Esophagus mucosa (tissue), 1 donor: ENCODE data around the gene GNB1L. TPM values are rescaled to one million over a fixed set of nuclear protein-coding genes. Genes with fewer than 3 reads are reported as not detected.

Experiments used
- ATAC-seq: fragments of 200-7000 bp; cut with Tn5 transposase; one replicate; pipeline ENCODE4 v1.9.1; 2020
- total RNA-seq: library from RNA; stranded (reverse); gene quantifications from one replicate; pipeline ENCODE4 v1.2.4, GENCODE V29; 2023
- donor health status: DM: yes; HTN: yes; CAD: no.

Gene GNB1L
- total RNA-seq, 1 donor from 2014 or later, result 3.9 TPM

DNA sequence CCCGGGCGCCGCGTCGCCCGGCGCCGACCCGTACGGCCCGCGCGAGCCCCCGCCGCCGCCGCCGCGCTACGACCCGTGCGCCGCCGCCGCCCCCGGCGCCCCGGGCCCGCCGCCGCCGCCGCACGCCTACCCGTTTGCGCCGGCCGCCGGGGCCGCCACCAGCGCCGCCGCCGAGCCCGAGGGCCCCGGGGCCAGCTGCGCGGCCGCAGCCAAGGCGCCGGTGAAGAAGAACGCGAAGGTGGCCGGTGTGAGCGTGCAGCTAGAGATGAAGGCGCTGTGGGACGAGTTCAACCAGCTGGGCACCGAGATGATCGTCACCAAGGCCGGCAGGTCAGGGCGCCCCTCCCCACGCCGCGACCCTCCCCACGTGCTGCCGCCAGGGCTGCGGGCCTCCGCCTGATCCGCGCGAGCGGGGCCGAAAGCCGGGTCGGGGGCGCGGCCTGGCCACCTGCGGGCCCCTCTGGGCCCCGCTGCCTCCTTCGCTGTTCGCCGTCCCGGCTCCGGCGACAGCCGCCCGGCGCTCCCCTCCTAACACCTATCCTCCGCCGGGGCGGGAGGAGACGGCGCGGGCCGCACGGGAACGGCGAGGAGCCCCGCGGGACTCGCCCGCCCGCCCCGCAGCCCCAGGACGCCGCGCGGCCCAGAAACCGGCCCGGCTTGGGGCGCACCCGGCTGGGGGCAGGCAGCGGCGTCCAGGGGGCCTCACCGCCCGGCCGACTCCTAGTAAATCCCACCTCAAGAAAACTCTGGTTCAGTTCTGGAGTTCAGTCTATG lies 93.5 kb downstream of the GNB1L start:
- no peak for ATAC-seq

DNA sequence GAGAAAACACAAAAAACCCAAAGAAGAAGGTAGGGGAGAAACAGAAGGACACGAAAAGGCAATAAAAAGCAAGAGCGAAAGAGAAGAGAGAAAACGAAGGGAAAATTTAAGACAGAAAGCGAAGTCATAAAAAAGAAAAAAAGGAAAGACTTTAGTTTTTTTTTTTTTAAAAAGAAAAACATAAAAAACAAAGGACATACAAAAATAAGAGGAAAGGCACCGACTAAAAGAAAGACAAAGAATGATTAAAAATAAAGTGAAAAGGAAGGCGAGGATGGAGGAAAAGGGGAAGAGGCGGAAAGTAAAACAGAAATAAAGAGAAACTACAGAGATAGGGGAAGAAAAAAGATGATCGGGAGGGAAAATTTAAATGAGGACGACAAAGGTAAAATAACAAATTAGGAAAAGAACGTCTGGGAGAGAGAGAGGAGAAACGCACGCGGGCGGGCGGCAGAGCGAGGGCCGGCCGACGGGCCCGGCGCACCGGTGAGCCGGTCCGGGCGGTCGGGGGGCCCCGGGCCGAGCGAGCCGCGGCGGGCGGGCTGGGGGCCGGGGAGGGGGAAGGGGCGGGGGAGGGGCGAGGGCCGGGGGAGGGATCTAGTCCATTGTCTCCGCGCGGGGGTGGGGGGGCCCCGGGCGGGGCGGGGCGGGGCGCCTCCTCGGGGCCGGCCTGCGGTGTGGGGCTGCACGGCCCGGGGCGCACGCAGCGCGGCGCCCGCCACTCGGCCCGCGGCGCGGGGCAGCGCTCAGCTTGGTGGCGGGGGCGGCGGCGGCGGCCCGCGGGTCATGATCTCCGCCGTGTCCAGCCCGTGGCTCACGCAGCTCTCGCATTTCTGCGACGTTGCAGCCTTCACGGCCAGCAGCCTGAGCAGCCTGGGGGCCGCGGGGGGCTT lies 94.4 kb downstream of the GNB1L start, which contains the start of gene TBX1:
Gene TBX1 (plus strand): TSS at position 721 of the 893 bp plus-strand sequence. CDS start 66 bp downstream, at position 787.
- no peak for ATAC-seq

DNA sequence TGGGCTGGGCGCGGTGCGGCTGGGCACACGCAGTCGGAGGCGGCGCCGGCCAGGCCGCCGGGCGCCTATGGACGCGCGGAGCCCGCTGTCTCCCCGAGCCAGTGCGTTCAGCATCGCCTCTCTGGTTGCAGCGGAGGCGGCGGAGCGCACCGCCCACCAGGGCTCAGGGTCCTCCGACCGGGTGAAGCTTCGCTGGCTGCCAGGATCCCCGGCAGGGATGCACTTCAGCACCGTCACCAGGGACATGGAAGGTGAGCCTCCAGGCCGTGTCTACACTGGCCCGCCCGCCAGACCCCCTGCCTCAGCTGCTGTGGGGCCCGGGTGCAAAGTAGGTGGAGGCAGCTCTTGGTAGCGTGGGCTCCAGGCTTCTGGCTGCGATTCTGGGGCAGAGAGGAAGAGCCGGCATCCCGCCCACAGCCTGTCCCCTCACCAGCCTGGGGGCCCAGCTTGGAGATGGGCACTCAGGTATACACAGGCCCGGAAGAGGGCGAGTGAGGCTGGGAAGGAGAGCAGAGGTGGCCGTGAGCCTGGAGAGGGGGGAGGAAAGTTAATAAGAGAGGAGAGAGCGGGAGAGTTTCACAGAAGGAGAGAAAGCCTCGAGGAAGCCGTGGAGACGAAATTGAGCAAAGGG lies 95.1 kb downstream of the GNB1L start:
- ATAC-seq, result no peak

DNA sequence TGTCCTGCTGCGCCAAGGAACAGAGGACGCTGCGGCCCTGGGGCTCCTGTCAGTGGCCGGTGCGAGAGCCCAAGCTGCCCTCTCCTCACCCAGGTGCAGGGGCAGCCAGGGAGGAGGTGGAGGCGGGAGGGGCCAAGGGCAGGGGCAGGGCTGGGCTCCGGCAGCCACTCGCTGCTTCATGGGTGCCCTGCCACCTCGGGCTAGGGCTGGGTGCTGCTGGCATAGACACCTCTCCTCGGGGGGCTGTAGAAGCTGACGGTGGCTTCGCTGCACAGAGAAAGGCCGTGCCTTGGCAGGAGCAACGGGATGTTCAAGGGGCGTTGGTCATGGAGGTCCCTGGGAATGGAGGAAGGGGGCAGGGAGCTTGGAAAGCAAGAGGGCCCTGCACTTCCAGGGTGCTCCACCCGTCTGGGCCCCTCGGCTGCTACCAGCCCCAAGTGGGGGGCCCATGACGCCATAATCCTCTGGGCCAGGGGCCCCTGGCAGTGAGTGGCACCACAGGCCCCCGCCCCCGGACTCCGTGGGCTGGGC lies 95.7 kb downstream of the GNB1L start:
- ATAC-seq, result no peak

DNA sequence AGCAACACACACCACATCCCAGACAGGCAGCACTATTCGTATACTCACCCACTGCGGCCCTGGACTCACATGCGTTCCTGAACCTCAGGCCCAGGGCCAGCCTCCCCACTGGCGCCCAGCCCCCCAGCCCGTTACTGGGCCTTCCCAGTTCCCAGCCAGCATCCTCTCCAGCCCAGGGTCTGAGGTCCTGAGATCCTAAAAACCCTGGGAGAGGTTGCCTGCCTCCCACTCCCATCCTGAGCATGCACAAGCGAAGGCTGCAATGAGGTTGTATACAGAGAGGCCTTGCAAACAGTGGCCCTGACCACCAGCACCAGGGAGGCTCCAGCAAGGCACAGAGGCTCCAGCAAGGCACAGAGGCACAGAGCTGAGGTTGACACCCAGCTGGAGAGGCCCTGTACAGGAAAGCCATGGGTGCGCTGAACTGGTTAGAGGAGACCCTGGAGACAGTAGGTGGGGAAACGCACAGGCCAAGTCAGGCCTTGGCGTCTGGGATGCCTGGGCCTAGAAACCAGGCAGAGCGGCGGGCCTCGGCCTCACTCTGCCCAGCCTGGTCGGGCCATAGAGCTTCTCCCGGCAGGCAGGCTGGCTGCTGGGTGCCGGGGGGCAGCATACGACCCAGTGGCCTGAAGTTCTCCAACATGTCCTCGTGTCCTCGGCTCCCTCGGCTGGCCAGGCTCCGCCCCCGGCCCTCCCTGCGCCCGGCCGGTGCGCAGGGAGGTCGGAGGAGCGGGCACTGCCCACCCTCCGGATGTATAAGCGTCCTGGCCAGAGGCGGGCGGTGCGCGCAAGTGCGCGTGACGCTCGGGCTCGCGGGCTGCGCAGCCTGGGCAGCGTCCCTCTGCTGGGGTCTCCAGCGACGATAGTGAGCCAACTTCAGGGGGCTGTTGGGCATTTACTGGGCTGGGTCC lies 96.4 kb downstream of the GNB1L start:
- no peak for ATAC-seq

DNA sequence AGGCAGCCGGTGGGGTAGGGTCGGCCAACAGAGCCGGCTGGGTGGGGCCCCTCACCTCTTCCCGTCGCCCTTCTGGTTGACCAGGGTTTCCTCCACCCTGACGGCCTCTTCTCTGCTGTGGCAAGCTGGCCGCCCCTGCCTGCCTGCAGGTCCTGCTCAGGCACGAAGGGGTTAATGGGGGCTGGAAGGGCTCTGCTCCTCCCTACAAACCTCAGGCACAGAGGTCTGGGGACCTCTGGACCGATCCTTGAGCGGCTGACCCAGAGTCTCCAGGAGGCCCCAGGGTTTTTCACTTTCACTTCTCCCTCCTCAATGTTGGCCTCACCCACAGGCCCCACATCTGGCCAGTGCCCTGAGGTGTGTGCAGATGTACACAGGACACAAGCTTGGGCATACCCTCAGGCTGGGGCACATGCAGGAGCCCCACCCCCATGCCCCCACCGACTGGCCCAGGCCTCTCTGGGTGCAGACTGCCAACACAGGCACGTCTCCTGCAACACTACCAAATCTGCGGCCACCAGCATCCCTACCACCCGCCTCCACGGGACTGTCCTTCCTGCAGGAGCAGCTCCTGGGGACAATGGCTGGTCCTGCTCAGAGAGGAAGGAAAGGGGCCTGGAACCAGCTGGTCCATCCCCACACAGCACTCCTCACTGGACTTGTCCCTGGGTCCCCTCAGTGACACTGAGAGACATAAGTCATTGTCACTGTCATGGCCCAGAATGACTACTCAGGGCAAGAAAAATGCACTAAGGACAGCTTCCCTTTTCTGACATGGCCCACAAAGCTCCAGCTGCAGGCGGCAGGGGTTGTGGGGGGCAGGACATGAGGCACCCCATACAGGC lies 97.3 kb downstream of the GNB1L start:
- no peak for ATAC-seq

DNA sequence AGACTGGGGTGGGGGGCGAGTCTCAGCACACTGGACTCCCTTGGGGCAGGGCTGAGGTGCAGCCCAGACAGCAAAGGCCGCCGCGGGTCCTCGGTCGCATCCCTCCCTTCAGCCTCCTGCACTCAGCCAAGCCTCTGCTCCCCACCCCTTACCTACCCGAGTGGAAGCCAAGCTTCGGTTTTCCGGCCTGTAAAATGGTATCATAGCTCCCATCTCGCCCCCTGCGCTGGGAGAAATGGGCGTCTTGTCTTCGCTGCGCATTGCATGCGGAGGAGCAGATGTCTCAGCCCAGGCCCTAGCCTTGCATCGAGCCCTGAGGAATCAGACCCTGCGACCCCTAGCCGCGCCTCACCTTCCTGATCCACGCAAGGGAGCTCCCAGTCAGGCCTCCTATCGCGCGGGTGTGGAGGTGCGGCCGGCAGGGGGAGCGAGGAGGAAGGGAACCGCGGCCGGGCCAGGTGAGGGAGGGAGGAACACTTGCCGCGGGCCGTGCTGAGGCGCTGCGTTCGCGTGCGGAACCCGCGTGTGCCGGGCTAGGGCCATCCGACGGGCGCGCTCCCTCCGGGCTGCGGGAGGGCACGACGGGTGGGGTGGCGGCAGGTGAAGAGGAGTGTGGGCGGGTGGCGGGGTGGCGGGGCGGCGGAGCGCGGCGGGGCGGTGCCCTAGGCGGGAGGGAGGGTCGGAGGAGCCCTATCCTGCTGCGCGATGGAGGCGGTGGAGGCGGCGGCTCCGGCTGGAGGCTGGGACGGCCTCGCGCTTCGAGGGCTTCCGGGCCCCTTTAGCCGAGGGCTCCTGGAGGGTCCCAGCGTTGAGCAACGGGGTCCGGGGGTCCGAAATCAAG lies 98.2 kb downstream of the GNB1L start:
- peak; percentile 75 for ATAC-seq

DNA sequence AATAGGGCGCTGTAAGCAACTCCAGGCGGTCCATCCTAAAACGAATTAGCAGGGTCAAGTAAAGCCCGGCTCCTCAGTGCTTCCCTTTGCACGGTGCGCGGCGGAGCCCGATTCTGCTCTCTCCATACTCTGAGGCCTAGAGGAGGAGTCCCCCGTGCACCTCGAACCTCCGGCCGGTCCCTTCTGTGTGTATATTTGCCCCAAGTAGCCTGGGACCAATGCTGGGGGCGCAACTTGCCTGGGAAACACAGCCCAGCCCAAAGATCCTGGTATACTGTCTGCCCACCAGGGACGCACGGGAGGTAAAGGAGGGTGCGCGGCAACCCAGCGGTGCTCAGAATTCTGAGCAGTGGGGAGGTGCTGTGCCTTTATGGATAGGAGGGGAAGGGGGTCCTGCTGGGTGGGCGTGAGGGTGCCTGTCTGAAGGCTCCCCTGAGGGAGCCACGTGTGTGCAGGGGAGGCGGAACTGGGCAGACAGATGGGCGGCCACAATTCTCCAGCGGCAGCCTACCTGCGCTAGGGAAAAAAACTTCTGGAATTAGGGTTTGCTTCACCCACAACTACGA lies 98.9 kb downstream of the GNB1L start:
- ATAC-seq, result no peak

DNA sequence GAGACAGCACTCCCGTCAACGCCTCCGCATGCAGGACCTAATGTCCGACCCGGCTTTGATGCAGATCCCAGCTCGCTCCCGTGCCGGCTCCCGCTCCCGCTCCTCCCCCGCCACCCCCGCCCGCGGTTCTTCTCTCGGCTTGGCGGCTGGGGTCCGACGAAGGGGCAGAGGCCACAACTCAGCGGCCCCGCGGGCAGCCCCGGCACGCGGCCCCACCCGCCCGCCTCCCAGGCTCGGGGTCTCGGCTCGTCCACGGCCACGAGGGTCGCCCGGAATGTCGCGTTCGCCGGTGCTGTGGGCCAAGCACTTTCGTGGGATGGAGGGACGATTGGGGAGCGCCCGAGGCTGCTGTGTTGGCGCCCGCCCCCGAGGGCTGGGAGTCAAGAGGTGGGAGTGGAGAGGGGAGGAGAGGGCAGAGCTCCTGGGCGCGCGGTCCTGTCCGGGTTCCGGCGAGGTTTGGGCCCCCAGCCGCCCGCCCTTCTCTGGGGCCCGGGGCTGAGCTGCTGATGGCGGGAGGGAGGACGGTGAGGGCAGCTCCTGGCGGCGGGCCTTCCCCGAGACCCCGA lies 99.4 kb downstream of the GNB1L start:
- no peak for ATAC-seq

DNA sequence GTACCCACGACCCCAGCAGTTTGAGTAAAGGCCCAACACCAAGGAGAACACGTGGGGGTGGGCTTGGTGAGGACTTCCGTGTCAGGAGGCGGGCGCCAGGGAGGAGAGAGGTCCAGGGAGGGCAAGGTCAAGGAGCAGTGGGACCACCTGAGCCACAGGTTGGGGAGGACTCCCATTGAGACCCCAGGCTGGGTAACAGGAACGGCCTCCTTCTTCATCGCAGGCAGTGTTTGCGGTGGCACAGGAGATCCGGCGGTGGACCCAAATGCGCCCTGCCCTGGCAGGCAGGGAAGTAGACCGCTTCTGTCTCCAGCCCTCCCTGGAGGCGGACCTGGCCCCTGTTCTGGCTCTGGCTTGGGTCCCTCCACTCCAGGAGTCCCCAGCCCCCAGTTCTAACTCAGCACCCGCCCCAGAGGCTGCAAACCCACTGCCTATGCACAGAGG lies 100.0 kb downstream of the GNB1L start:
- ATAC-seq, result no peak

DNA sequence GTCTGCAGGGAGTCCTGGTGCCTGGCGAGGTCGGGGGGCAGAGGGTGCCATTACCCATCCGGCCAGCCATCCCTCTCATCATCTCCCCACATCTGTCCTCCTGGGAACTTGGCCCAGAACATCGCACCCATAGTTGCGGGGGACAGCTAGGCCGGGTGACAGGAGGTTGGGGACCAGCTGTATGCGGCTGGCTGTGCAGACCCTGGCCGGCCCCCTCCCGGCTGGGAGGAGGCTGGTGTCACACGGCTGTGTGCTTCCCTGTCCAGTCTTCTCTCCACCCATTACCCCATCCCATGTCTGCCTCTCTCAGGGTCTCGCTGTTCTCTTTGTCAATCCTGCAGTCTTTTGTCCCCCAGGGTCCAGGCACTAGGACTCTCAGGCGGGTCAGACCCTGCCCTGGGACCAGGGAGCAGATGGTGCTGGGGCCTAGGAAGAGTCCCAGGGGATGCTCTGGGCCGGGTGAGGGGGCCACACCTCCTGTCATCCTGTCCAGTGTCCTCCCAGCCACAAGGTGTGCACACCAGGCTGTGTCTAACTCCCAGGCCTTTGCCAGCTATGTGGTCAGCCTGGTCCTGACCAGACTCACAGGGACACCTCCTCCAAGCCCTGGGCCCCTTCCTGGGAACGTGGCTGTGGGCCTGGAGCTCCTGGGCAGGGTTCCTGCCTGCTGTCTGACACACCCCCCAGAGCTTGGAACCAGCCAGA lies 100.5 kb downstream of the GNB1L start:
- no peak for ATAC-seq

DNA sequence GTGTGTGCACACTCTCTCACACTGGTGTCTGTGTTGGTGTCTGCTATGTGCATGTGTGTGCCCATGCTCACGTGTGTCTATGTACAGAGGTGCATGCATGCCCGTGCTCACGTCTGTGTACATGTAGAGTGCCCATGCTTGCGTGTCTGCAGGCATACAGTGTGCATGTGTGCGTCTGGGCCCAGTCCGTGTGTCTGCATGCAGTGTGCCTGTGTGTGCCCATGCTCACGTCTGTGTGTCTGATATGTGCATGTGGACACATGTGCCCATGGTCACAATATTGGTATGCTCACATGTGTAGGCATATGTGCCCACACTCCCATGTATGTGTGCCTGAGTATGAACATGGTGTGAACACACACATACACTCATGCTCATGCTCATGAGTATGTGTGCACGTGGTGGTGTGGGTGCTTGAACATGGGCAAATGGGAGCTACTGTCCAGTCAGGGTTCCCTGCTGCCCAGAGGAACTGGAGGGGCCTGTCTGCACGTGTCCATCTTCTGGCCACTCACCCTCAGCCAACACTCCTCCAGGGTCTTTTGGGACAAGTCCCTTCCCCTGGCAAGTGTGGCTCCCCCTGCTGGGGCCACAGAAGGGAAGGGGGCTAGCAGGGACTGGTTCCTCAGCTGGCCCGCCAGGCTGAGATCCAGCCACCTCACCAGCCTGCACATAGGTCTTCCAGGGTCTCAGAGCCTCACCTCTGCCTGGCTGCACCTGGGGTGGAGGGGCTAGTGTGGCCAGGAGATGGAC lies 101.4 kb downstream of the GNB1L start:
- no peak for ATAC-seq

DNA sequence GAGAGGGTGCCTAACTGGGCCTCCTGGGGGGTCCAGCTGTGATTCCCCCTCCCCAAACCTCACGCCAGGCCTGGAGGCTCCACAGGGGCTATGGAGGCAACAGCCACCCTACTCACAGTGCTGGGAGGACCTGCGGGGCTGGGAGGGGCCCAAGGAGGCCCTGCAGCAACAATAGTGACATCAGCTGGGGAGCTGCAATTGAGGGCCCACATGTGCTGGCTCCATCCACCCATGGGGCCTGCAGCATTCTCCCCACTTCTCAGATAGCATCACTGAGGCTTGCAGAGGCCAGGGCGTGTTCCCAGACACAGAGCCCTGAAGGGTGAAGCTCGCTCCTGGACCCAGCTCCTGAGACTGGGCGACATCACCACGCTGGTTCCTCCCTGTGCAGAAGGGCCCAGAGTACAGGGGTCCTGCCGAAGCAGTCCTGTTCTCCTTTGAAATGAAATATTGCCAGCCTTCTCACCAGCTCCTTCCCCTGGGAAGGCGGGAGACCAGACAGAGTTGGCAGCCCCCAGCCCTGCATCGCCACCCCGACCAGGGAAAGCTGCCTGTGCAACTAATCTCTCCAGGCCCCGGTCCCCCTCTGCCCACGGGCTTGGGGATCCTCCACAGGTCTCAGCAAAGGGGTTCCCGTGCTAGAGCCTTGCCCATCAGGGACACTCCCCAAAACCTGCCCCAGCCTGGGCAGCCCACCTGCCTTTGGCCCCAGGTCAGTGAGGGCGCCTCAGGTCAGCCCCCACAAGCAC lies 103.0 kb downstream of the GNB1L start:
- ATAC-seq, result no peak

DNA sequence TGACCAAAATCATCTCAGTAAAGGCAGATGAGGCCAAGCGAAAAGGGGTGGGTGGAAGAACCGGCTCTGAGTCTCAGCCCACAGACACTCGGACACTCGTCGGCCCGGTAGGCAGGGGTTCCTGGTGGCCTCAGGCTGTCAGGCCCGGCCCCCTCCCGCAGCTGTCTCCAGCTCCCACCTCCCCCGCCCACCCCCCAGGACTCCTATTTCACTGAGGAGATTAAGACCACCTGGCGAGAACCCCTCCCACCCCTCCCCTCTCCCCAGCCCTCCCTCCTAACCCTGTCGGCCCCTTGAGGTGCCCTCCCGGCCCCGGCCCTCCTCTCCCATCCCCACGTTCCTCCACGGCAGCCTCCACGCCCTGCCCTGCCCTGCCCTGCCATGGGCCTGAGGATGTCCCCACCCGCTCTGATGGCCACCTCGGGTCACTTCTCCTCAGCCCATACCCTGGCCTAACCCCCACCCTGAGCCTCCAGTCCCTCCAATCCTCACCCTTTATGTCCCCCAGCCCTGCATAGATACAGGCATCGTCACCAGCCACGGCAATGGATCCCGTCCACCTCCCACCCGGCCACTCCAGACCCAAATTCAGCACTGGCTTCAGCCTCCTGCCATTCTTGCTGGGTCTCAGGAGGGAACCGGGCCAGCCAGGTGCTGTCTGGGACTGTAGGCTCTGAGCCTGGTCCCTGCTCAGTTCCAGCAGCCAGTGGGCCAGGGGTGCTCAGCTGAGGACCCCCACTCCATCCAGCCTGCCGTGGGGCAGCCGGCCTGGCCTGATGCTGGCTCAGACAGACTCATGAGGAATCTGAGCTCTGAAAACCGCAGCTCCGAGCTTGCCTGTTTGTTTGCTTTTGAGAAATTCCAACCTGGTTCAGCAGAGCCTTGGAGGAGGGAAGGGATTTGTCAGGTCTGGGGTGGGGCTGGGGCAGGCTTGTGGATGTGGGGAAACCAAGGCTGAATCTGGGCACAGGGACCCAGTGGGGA lies 103.9 kb downstream of the GNB1L start:
- no peak for ATAC-seq

DNA sequence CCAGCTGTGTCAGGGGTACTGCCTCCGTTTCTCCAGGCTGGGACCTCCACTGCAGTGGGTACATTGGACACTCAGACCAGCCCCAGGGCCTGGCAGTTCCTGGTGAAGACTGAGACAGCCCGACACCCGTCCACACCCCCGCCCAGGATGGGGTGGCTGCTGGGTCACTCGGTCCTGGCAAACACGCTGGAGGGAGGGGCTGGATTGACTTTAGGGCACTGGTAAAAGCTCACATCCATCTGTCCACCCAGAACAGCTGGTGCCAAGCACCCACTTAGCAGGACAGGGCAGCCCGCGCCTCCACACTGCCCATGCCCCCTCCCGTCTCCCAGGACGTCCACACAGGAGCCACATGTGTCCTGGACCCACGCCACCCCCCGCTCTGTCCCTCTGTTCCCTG lies 104.8 kb downstream of the GNB1L start:
- ATAC-seq, result no peak
